ENCODE measurements around the gene TMEM238L. TPM values are rescaled to one million over a fixed set of nuclear protein-coding genes. Genes with fewer than 3 reads are reported as not detected.

Gene TMEM238L
- total and polyA plus RNA-seq, 4 experiments from 2014 or later: not detected

- no peaks in the 10 kb centered on the region for H3K9me3 ChIP-seq (ENCODE audit: control insufficient read depth in 1 of 2, low read length in 2 of 2)
- Mint-ChIP-seq H3K27ac (no peak overlapping the region), H3K36me3 (no peaks in the 10 kb centered on the region), H3K27me3 (peaks cover 3% of the 10 kb centered on the region in 2 donors), H3K9me3 (no peaks in the 10 kb centered on the region), H3K4me1 (no peaks in the 10 kb centered on the region), H3K4me3 (no peak overlapping the region)
- ChIA-PET CTCF (ENCODE audit: partially characterized antibody) (no interaction called here), POLR2A (ENCODE audit: partially characterized antibody) (interaction anchor here (0.6 kb wide), 1 partner anchor 107 kb away, joined by 3 read pairs; no protein-coding TSS in a partner anchor)
- H3K27me3 ChIP-seq (ENCODE audit: insufficient read depth, low read length): no peaks in the 10 kb centered on the region
- no peak overlapping the region for H3K4me3 ChIP-seq (ENCODE audit: low read length in 2 of 2)
- no peaks in the 10 kb centered on the region for H3K4me1 ChIP-seq (ENCODE audit: insufficient read depth, low read length)
- no peak overlapping the region for H3K27ac ChIP-seq (ENCODE audit: low read depth, low read length)
- no peak for DNase-seq
- intact Hi-C loops (cut with micrococcal nuclease): no loop called here
- H3K36me3 ChIP-seq (ENCODE audit: insufficient read depth, low read length): no peaks in the 10 kb centered on the region
Observed at GRCh38 chr17:10806545-10807262, 2.8 kb upstream of the TMEM238L start.

DNA sequence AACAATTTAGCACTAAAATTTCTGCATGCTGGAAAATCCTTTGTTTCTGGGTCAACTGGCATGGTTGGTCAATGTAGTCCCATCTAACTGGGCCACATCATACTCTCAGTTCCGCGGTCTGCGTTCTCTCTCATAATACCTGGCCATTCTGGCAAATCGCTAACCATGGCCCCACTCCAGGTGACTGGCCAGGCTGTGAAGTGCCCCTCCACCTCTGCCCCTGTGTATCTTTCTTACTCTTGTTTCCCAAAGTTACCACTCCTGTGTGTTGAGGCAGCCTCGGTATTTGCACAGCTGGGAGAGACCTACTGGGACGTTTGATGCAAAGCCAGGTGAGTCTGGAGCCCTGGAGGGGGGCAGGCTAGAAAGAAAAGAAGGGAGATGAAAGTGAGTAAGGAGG lies 2.0 kb upstream of the TMEM238L start:
- DNase-seq: no peak
- H3K27ac ChIP-seq (ENCODE audit: low read depth, low read length): no peak overlapping the region
- H3K4me1 ChIP-seq (ENCODE audit: insufficient read depth, low read length): no peaks in the 10 kb centered on the region
- ChIA-PET CTCF (ENCODE audit: partially characterized antibody) (no interaction called here), POLR2A (ENCODE audit: partially characterized antibody) (no interaction called here)
- Mint-ChIP-seq H3K4me3 (no peak overlapping the region), H3K9me3 (no peaks in the 10 kb centered on the region), H3K36me3 (no peaks in the 10 kb centered on the region), H3K4me1 (peaks cover 0 to 4% (median 0%) of the 10 kb centered on the region in 4 donors), H3K27ac (no peak overlapping the region), H3K27me3 (peaks cover 3 to 6% of the 10 kb centered on the region in 2 donors)
- no peak overlapping the region for H3K4me3 ChIP-seq (ENCODE audit: low read length in 2 of 2)
- no peaks in the 10 kb centered on the region for H3K9me3 ChIP-seq (ENCODE audit: control insufficient read depth in 1 of 2, low read length in 2 of 2)
- intact Hi-C loops (cut with micrococcal nuclease): no loop called here
- no peaks in the 10 kb centered on the region for H3K36me3 ChIP-seq (ENCODE audit: insufficient read depth, low read length)
- H3K27me3 ChIP-seq (ENCODE audit: insufficient read depth, low read length): no peaks in the 10 kb centered on the region

DNA sequence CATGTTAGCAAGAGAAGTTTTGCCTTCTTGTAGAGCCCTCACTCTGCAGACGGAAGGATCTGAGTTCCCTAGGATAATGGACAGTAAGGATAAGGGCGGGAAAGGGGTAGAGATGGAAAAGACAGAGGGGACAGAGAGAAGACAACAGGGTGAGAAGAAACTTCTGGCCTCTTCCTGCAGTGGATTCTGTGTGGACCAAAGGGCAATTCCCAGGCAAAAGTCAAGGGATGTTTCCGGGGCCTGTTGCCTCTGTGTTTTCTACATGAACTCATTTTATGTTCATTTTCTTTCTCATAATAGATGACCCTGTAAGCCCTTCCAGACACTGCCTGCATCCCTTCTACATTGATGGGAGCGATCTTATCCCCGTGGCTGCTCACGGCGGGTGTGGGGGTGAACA lies 647 bp upstream of the TMEM238L start:
- Histone ChIP-seq H3K27ac (ENCODE audit: low read depth, low read length) (no peak overlapping the region), H3K36me3 (ENCODE audit: insufficient read depth, low read length) (no peaks in the 10 kb centered on the region), H3K27me3 (ENCODE audit: insufficient read depth, low read length) (no peaks in the 10 kb centered on the region), H3K4me3 (ENCODE audit: low read length in 2 of 2) (no peak overlapping the region), H3K9me3 (ENCODE audit: control insufficient read depth in 1 of 2, low read length in 2 of 2) (no peaks in the 10 kb centered on the region), H3K4me1 (ENCODE audit: insufficient read depth, low read length) (no peaks in the 10 kb centered on the region)
- ChIA-PET POLR2A (ENCODE audit: partially characterized antibody) (no interaction called here), CTCF (ENCODE audit: partially characterized antibody) (no interaction called here)
- peaks cover 0 to 4% (median 0%) of the 10 kb centered on the region in 4 donors for H3K4me1 Mint-ChIP-seq
- H3K36me3 Mint-ChIP-seq: no peaks in the 10 kb centered on the region
- H3K27me3 Mint-ChIP-seq: peaks cover 0 to 6% of the 10 kb centered on the region in 2 donors
- intact Hi-C loops (cut with micrococcal nuclease): no loop called here
- no peak overlapping the region for H3K27ac Mint-ChIP-seq
- no peak for DNase-seq
- no peaks in the 10 kb centered on the region for H3K9me3 Mint-ChIP-seq
- H3K4me3 Mint-ChIP-seq: no peak overlapping the region

- intact Hi-C loops (cut with micrococcal nuclease): no loop called here
Observed at GRCh38 chr17:10803350-10803749, 549 bp downstream of the TMEM238L start.

GRCh38 chr17:10802496-10803284 lies 1.2 kb downstream of the TMEM238L start:
- CTCF ChIA-PET (ENCODE audit: partially characterized antibody): no interaction called here
- Histone ChIP-seq H3K36me3 (ENCODE audit: insufficient read depth, low read length) (no peaks in the 10 kb centered on the region), H3K27ac (ENCODE audit: low read depth, low read length) (no peak overlapping the region), H3K4me1 (ENCODE audit: insufficient read depth, low read length) (no peaks in the 10 kb centered on the region), H3K9me3 (ENCODE audit: control insufficient read depth in 1 of 2, low read length in 2 of 2) (no peaks in the 10 kb centered on the region), H3K27me3 (ENCODE audit: insufficient read depth, low read length) (no peaks in the 10 kb centered on the region), H3K4me3 (ENCODE audit: low read length in 2 of 2) (no peak overlapping the region)
- H3K36me3 Mint-ChIP-seq: no peaks in the 10 kb centered on the region
- no peak for DNase-seq
- peaks cover 0 to 4% (median 0%) of the 10 kb centered on the region in 4 donors for H3K4me1 Mint-ChIP-seq
- intact Hi-C loops (cut with micrococcal nuclease): no loop called here
- H3K27ac Mint-ChIP-seq: no peak overlapping the region
- POLR2A ChIA-PET (ENCODE audit: partially characterized antibody): no interaction called here
- H3K4me3 Mint-ChIP-seq: no peak overlapping the region
- peaks cover 0 to 6% of the 10 kb centered on the region in 2 donors for H3K27me3 Mint-ChIP-seq
- no peaks in the 10 kb centered on the region for H3K9me3 Mint-ChIP-seq

More at GRCh38 chr17:10803350-10803749, 549 bp downstream of the TMEM238L start:
- no peak overlapping the region for H3K27ac ChIP-seq (ENCODE audit: low read depth, low read length)
- DNase-seq: no peak
- Mint-ChIP-seq H3K9me3 (no peaks in the 10 kb centered on the region), H3K36me3 (no peaks in the 10 kb centered on the region), H3K27me3 (peaks cover 0 to 6% of the 10 kb centered on the region in 2 donors), H3K4me1 (peaks cover 0 to 4% (median 0%) of the 10 kb centered on the region in 4 donors), H3K27ac (no peak overlapping the region), H3K4me3 (no peak overlapping the region)
- no peaks in the 10 kb centered on the region for H3K4me1 ChIP-seq (ENCODE audit: insufficient read depth, low read length)
- H3K4me3 ChIP-seq (ENCODE audit: low read length in 2 of 2): no peak overlapping the region
- no peaks in the 10 kb centered on the region for H3K36me3 ChIP-seq (ENCODE audit: insufficient read depth, low read length)
- no peaks in the 10 kb centered on the region for H3K9me3 ChIP-seq (ENCODE audit: control insufficient read depth in 1 of 2, low read length in 2 of 2)
- ChIA-PET POLR2A (ENCODE audit: partially characterized antibody) (no interaction called here), CTCF (ENCODE audit: partially characterized antibody) (no interaction called here)
- no peaks in the 10 kb centered on the region for H3K27me3 ChIP-seq (ENCODE audit: insufficient read depth, low read length)

DNA sequence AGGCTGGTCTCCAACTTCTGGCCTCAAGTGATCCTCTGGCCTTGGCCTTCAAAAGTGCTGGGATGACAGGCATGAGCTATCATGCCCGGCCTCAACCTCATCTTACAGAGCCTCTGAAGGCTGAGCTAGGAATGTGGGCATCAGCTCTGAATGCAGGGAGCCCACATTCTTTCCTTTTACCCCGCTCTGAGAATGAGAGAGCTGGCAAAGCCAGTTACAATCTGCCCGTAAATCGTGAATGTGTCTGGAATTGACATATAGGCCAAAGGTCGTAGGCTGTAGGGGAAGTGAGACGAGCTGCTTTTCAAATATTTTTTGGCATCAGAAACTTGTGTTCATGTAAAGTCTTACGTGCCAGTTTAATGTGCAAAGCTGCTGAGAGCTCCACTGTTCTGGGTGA lies 4.5 kb downstream of the TMEM238L start:
- H3K9me3 ChIP-seq (ENCODE audit: control insufficient read depth in 1 of 2, low read length in 2 of 2): no peaks in the 10 kb centered on the region
- ChIA-PET POLR2A (ENCODE audit: partially characterized antibody) (no interaction called here), CTCF (ENCODE audit: partially characterized antibody) (no interaction called here)
- no peaks in the 10 kb centered on the region for H3K27me3 ChIP-seq (ENCODE audit: insufficient read depth, low read length)
- no peak overlapping the region for H3K4me3 Mint-ChIP-seq
- H3K4me1 ChIP-seq (ENCODE audit: insufficient read depth, low read length): no peaks in the 10 kb centered on the region
- H3K9me3 Mint-ChIP-seq: no peaks in the 10 kb centered on the region
- no peak overlapping the region for H3K27ac ChIP-seq (ENCODE audit: low read depth, low read length)
- H3K27me3 Mint-ChIP-seq: peaks cover 0 to 5% of the 10 kb centered on the region in 2 donors
- DNase-seq: no peak
- no peak overlapping the region for H3K4me3 ChIP-seq (ENCODE audit: low read length in 2 of 2)
- peaks cover 0 to 4% (median 0%) of the 10 kb centered on the region in 4 donors for H3K4me1 Mint-ChIP-seq
- H3K27ac Mint-ChIP-seq: no peak overlapping the region
- intact Hi-C loops (cut with micrococcal nuclease): no loop called here
- H3K36me3 Mint-ChIP-seq: no peaks in the 10 kb centered on the region
- no peaks in the 10 kb centered on the region for H3K36me3 ChIP-seq (ENCODE audit: insufficient read depth, low read length)

- POLR2A ChIA-PET (ENCODE audit: partially characterized antibody): no interaction called here
- H3K27ac Mint-ChIP-seq: no peak overlapping the region
- CTCF ChIA-PET (ENCODE audit: partially characterized antibody): no interaction called here
- H3K9me3 ChIP-seq (ENCODE audit: control insufficient read depth in 1 of 2, low read length in 2 of 2): no peaks in the 10 kb centered on the region
- H3K4me3 ChIP-seq (ENCODE audit: low read length in 2 of 2): no peak overlapping the region
- DNase-seq: no peak
- H3K4me1 Mint-ChIP-seq: peaks cover 0 to 4% (median 0%) of the 10 kb centered on the region in 4 donors
- peaks cover 0 to 3% of the 10 kb centered on the region in 2 donors for H3K27me3 Mint-ChIP-seq
- H3K27ac ChIP-seq (ENCODE audit: low read depth, low read length): no peak overlapping the region
- H3K36me3 ChIP-seq (ENCODE audit: insufficient read depth, low read length): no peaks in the 10 kb centered on the region
- no peaks in the 10 kb centered on the region for H3K4me1 ChIP-seq (ENCODE audit: insufficient read depth, low read length)
- intact Hi-C loops (cut with micrococcal nuclease): no loop called here
- H3K9me3 Mint-ChIP-seq: no peaks in the 10 kb centered on the region
- no peak overlapping the region for H3K4me3 Mint-ChIP-seq
- no peaks in the 10 kb centered on the region for H3K27me3 ChIP-seq (ENCODE audit: insufficient read depth, low read length)
- H3K36me3 Mint-ChIP-seq: no peaks in the 10 kb centered on the region
Observed at GRCh38 chr17:10798910-10799309, 5.0 kb downstream of the TMEM238L start.
